ENCODE measurements around the gene USP6NL. TPM values are rescaled to one million over a fixed set of nuclear protein-coding genes. Genes with fewer than 3 reads are reported as not detected.
A peak's percentile ranks its signal among the peaks of the same experiment; 100 is the strongest.

Gene USP6NL
- total and polyA plus RNA-seq, 7 donors, result 1.8 to 5.4 (median 2.9) TPM

- WGBS, 3 donors, result 88 to 94% (median 89%) methylated on average over 2 of the region's 2 CpGs
- no peak for TF ChIP-seq CTCF (IDR thresholded peaks at IDR 0.05)
- H3K36me3 ChIP-seq (ENCODE audit: insufficient read depth in 1 of 2, low read depth in 1 of 2), result no peaks in the 10 kb centered on the region
- ATAC-seq (no peak), DNase-seq (no peak)
- H3K9me3 ChIP-seq, result no peaks in the 10 kb centered on the region
- H3K4me1 ChIP-seq, result no peaks in the 10 kb centered on the region
- H3K27me3 ChIP-seq (ENCODE audit: insufficient read depth in 3 of 3, low read length in 2 of 3), result no peaks in the 10 kb centered on the region
- H3K4me3 ChIP-seq, result no peak overlapping the region
- intact Hi-C loops (cut with DNase I), result loop anchor here (5.0 to 10.0 kb wide), 2 partner anchors 208 to 241 kb away; no protein-coding TSS in a partner anchor
- H3K27ac ChIP-seq, result no peak overlapping the region
Observed at GRCh38 chr10:11516431-11516746, 95.1 kb downstream of the USP6NL start.

DNA sequence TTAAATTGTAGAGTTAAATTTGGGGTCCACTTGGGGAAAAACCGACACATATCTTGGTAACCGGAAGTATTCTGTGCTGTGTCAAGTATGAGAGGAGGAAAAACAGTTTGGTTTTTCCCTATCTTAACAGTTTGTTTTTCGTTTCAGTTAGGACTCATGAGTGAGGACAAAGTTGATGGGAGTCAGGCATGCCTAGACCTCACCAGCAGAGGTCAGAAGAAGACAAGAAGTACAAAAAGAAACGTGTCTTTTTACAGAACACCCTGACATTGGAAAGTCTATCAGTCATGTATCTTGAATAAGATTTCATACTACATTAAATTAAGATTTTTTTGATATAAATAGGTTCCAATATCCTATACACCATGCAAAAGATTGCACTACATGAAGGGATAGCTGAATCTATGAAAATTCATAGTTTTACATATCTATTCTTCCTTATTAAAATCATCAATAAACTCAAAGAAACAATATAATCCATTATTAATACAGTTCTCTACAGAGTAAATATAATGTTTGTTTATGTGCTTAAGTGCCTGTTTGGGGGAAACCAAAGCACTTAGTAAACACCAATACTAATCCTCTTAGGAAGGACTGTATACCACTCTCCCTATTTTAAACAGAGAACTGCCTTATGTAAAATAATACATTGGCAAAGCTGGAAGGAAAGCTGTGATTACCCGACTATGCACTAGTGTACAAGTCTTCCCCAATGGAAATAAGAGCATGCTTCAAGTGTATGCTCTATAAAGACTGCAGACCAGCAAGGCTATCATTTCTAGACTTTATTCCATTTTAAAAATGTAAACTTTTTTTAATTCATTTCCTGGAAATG lies 95.6 kb downstream of the USP6NL start:
- WGBS, 3 donors, result 32 to 45% (median 35%) methylated on average over 5 of the region's 5 CpGs
- DNase-seq (no peak), ATAC-seq (peak; percentile 77 to 95 (median 86))
- no peaks in the 10 kb centered on the region for H3K36me3 ChIP-seq (ENCODE audit: insufficient read depth in 1 of 2, low read depth in 1 of 2)
- no peaks in the 10 kb centered on the region for H3K4me1 ChIP-seq
- TF ChIP-seq CTCF (IDR thresholded peaks at IDR 0.05), result peak; percentile 85
- H3K27me3 ChIP-seq (ENCODE audit: insufficient read depth in 3 of 3, low read length in 2 of 3), result no peaks in the 10 kb centered on the region
- no peak overlapping the region for H3K27ac ChIP-seq
- H3K9me3 ChIP-seq, result no peaks in the 10 kb centered on the region
- intact Hi-C loops (cut with DNase I), result loop anchor here (2.0 to 10.0 kb wide), 3 partner anchors 209 to 243 kb away; no protein-coding TSS in a partner anchor
- no peak overlapping the region for H3K4me3 ChIP-seq

DNA sequence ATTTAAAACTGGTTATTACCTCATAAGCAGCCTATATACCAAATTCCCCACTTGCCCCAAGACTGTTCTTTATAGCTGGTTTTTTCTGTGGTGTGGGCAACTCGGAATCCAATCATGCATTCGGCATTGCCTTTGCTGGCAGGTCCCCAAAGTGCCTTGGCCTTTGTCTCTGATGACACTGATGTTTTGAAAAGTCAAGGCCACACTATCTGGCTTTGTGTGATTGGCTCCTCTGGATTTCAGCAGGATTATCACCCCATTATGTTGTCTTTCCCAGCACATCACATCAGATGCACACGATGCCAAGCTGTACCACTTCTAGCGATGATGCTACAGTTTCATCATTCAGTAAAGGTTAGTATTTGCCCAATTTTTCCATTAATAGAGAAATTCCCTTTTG lies 97.7 kb downstream of the USP6NL start:
- DNase-seq (no peak), ATAC-seq (no peak)
- Histone ChIP-seq H3K27ac (no peak overlapping the region), H3K36me3 (ENCODE audit: insufficient read depth in 1 of 2, low read depth in 1 of 2) (no peaks in the 10 kb centered on the region), H3K9me3 (no peaks in the 10 kb centered on the region), H3K4me3 (no peak overlapping the region), H3K4me1 (no peaks in the 10 kb centered on the region), H3K27me3 (ENCODE audit: insufficient read depth in 3 of 3, low read length in 2 of 3) (no peaks in the 10 kb centered on the region)
- 76 to 87% (median 83%) methylated on average over 4 of the region's 4 CpGs for WGBS, 3 donors
- intact Hi-C loops (cut with DNase I), result loop anchor here (2.0 to 10.0 kb wide), 2 partner anchors 211 to 245 kb away; no protein-coding TSS in a partner anchor
- TF ChIP-seq CTCF (IDR thresholded peaks at IDR 0.05), result no peak

DNA sequence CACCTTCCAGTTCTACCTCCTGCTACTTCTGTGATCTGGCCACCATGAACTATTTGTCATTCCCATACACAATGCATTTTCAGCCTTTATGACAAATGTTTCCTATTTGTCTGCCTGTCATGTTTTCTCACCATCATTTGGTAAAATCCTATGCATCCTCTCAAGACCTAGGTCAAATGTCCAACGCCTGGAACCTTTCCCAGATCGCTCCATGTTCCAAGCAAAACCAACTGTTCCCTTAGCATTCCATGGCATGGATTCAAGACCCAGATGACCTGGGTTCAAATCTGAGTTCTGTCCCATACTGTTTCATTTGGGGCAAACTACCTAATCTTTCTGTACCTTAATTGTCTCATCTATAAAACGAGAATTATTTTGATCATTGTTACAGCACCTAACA lies 98.9 kb downstream of the USP6NL start:
- ATAC-seq, result no peak
- 79 to 81% (median 80%) methylated on average over 3 of the region's 3 CpGs for WGBS, 3 donors

More for the DNA sequence above, 98.9 kb downstream of the USP6NL start:
- DNase-seq, result no peak
- no peak overlapping the region for H3K27ac ChIP-seq
- H3K36me3 ChIP-seq (ENCODE audit: insufficient read depth in 1 of 2, low read depth in 1 of 2), result no peaks in the 10 kb centered on the region
- no peaks in the 10 kb centered on the region for H3K9me3 ChIP-seq
- H3K4me1 ChIP-seq, result no peaks in the 10 kb centered on the region
- H3K4me3 ChIP-seq, result no peak overlapping the region
- no peak for TF ChIP-seq CTCF (IDR thresholded peaks at IDR 0.05)
- intact Hi-C loops (cut with DNase I), result loop anchor here (10.0 kb wide), 1 partner anchor 212 kb away; no protein-coding TSS in a partner anchor
- H3K27me3 ChIP-seq (ENCODE audit: insufficient read depth in 3 of 3, low read length in 2 of 3), result no peaks in the 10 kb centered on the region

All from psoas muscle (tissue), 8 donors.